ENCODE results near the gene IL5. TPM values are rescaled to one million over a fixed set of nuclear protein-coding genes. Genes with fewer than 3 reads are reported as not detected.
A peak's percentile ranks its signal among the peaks of the same experiment; 100 is the strongest.

The IL5 gene
- total RNA-seq, 2 donors from 2014 or later, result not detected

- Histone ChIP-seq H3K4me1 (peaks cover 34% of the 10 kb centered on the region), H3K4me3 (no peak overlapping the region), H3K27me3 (no peaks in the 10 kb centered on the region), H3K9me3 (no peaks in the 10 kb centered on the region), H3K27ac (peak overlapping the region; percentile 80), H3K9ac (ENCODE audit: low read depth in 2 of 2, low read length in 2 of 2) (peak overlapping the region in 1 of 2 donors; percentile 84), H3K36me3 (no peaks in the 10 kb centered on the region)
- intact Hi-C loops (cut with DNase I), result loop anchor here (2.0 kb wide), 1 partner anchor 113 kb away; no protein-coding TSS in a partner anchor
- peak; percentile 25 for DNase-seq
- TF ChIP-seq CTCF (IDR thresholded peaks at IDR 0.05), result no peak
These were observed 43.7 kb downstream of the IL5 start for GRCh38 chr5:132499440-132500243.

- Histone ChIP-seq H3K9ac (ENCODE audit: low read depth in 2 of 2, low read length in 2 of 2) (peak overlapping the region in 1 of 2 donors; percentile 84), H3K4me1 (peaks cover 34% of the 10 kb centered on the region), H3K27me3 (no peaks in the 10 kb centered on the region), H3K9me3 (no peaks in the 10 kb centered on the region), H3K27ac (peak overlapping the region; percentile 91), H3K36me3 (no peaks in the 10 kb centered on the region), H3K4me3 (no peak overlapping the region)
- DNase-seq, result peak; percentile 17
- intact Hi-C loops (cut with DNase I), result loop anchor here (2.0 kb wide), 1 partner anchor 112 kb away; no protein-coding TSS in a partner anchor
- TF ChIP-seq CTCF (IDR thresholded peaks at IDR 0.05), result no peak
These were observed 44.5 kb downstream of the IL5 start for GRCh38 chr5:132498686-132499271.

GRCh38 chr5:132498152-132498551 lies 45.2 kb downstream of the IL5 start:
- H3K27ac ChIP-seq, result peak overlapping the region; percentile 91
- no peaks in the 10 kb centered on the region for H3K9me3 ChIP-seq
- H3K4me1 ChIP-seq, result peaks cover 31% of the 10 kb centered on the region
- TF ChIP-seq CTCF (IDR thresholded peaks at IDR 0.05), result no peak
- H3K4me3 ChIP-seq, result no peak overlapping the region
- intact Hi-C loops (cut with DNase I), result loop anchor here (2.0 kb wide), 1 partner anchor 111 kb away; no protein-coding TSS in a partner anchor
- DNase-seq, result peak; percentile 26
- H3K9ac ChIP-seq (ENCODE audit: low read depth in 2 of 2, low read length in 2 of 2), result peak overlapping the region in 1 of 2 donors; percentile 95
- H3K36me3 ChIP-seq, result no peaks in the 10 kb centered on the region
- H3K27me3 ChIP-seq, result no peaks in the 10 kb centered on the region

GRCh38 chr5:132497488-132497997 lies 45.8 kb downstream of the IL5 start:
- Histone ChIP-seq H3K36me3 (no peaks in the 10 kb centered on the region), H3K9me3 (no peaks in the 10 kb centered on the region), H3K27ac (peak overlapping the region; percentile 91), H3K27me3 (no peaks in the 10 kb centered on the region), H3K4me1 (peaks cover 29% of the 10 kb centered on the region), H3K4me3 (peak overlapping the region; percentile 41), H3K9ac (ENCODE audit: low read depth in 2 of 2, low read length in 2 of 2) (peak overlapping the region; percentile 71 to 95)
- intact Hi-C loops (cut with DNase I), result no loop called here
- DNase-seq, result peak; percentile 67
- TF ChIP-seq CTCF (IDR thresholded peaks at IDR 0.05), result no peak

- Histone ChIP-seq H3K27me3 (no peaks in the 10 kb centered on the region), H3K36me3 (no peaks in the 10 kb centered on the region), H3K4me3 (peak overlapping the region; percentile 41), H3K9ac (ENCODE audit: low read depth in 2 of 2, low read length in 2 of 2) (peak overlapping the region; percentile 71 to 95), H3K9me3 (no peaks in the 10 kb centered on the region), H3K4me1 (peaks cover 27% of the 10 kb centered on the region), H3K27ac (peak overlapping the region; percentile 91)
- intact Hi-C loops (cut with DNase I), result no loop called here
- no peak for TF ChIP-seq CTCF (IDR thresholded peaks at IDR 0.05)
- DNase-seq, result peak; percentile 95
These were observed 46.5 kb downstream of the IL5 start for GRCh38 chr5:132496631-132497487.
